Stromal cell of bone marrow (primary cell): ENCODE measurements around the gene THAP3.
"Not testable (repeated sequence)": the region's sequence is repeated elsewhere in the genome, so short reads cannot be mapped to it uniquely, and the experiment has no call there.

ENCODE experiments used
- DNase-seq: peaks from one replicate; pipeline ENCODE4 v3.0.0-alpha.2; 2012; ENCODE audit warnings: low read depth

THAP3 gene

DNA sequence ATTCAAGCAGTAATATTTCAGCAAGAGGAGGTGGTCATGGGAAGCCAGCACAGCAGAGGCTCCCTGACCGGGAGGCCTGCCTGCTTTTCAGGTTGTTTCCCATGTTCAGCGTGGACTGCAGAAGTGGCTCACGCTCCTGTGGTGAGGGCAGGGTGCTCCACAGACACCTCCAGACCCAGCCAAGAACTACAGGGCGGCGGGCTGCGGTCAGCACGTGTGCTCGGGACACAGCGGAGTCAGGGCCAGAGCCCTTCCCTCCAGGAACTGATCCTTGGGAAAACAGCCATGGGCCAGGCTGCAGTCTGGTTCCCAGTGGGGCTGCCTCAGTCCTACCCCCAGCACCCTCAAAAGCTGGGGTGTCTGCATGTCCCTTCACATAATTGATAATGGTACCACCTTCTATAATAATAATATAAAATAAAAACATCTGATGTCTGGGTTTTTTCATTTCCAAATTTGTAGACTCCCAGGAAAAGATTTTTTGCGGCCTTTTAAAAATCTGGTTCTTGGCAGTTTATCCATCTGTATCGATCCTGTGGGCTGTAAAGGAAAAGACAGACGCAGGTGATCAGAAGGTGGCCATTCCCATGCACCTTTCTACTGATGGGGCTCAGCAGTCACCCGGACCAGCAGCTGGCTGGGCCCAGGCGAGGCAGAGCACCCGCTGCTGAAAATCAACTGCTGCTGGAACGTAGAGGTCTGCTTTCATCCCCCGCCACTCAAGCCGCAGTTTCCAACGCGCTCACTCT, 10.7 kb downstream of the THAP3 start:
- no peak for DNase-seq

DNA sequence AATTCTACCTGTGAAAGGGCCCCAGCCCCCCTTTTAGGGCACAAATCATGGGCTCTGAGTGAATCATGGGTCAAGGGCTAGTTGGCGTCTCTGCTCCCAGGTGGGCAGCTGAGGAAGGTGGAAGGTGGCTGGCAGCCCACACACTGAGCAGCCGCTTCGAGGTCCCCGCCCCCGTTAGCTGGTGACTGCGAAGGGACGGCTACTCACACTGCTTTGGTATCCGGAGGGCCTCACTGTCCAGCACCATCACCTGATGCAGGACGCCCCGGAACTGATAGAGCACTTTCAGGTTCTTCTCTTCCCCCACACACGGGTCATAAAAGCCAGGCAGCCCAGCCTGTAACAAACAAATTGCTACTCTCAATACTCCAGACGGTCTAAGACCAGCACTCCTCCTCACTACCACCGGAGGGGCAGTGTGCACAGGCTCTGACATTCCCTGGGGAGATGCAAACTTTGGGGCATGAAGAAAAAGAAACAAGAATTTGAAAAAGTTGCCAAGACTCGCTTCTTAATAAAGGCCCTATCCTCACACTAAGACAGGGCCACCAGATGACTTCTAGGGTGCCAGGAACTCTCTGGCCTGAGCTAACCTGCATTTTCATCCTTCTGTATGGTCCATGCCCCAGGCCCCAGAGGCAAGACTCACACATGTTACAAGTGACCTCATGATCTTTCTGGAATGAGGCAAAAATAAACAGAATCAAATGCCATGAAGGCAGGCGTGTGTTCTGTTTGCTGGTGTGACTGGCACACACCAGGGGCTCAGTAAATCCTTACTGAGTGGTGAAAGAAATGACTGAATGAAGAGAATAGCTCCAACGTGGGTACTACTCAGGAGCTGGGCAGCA, 11.5 kb downstream of the THAP3 start:
- DNase-seq: no peak

DNA sequence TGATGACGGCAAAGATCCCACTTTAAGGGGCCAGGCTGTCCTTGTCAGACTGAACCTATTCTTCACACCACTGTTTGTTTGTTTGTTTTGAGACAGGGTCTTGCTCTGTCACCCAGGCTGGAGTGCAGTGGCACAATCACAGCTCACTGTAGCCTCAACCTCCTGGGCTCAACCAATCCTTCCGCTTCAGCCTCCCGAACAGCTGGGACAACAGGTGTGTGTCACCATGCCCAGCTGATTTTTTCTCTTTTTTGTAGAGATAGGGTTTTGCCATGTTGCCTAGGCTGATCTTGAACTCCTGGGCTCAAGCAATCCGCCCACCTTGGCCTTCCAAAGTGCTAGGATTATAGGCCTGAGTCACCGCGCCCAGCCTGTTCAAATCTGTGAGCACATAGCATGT, 12.1 kb downstream of the THAP3 start:
- DNase-seq: not testable (repeated sequence)

DNA sequence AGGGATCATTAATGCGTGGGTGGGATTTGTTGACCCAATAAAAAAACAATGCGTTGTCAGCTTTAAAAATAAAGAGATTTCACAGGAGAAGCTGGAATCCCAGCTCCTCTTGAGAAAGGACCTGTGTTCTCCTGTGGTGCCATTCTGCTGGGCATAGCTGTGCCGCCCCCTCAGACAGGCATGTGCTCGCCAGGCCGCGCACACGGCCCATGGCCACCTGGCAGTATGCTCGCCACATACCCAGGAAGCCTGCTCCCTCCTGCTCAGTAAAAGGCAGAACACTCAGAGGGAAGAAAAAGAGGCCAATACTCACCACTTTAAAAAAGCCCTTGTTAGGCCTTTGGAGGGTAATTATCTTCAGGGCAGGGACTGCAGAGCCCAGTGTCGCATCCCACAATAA, 13.1 kb downstream of the THAP3 start:
- no peak for DNase-seq

DNA sequence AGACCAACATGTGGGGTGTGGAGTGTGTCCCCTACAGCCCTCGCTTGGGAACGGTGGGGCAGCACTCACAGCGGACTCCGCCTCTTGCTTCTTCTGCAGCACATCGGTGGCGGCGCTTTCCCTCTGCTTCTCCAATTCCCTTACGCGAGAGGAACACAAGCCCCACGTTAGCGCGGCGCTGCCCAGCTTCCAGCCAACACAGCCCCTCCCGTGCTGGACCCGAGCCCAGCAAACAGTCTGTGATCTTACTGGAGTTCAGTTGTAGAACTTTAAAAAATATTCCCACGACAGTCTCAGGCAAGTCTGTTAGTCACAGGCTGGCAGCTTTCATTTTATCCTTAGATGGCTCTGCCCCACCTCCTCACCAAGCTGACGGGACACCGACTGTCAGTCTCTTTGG, 13.6 kb downstream of the THAP3 start:
- peak; percentile 82 for DNase-seq

DNA sequence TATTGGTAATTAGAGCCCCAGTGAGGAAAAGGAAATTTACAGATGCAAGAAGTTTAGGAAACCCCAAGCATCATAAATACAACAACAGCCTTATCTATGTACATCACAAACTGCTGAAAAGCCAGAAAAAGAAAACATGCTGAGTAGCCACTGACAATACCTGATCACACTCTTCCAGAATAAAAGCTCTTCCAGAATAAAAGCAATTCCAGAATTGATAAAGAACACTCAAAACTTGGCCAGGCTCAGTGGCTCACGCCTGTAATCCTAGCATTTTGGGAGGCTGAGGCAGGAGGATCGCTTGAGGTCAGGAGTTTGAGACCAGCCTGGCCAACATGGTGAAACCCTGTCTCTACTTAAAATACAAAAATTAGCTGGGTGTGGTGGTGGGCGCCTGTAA, 16.2 kb downstream of the THAP3 start:
- not testable (repeated sequence) for DNase-seq

DNA sequence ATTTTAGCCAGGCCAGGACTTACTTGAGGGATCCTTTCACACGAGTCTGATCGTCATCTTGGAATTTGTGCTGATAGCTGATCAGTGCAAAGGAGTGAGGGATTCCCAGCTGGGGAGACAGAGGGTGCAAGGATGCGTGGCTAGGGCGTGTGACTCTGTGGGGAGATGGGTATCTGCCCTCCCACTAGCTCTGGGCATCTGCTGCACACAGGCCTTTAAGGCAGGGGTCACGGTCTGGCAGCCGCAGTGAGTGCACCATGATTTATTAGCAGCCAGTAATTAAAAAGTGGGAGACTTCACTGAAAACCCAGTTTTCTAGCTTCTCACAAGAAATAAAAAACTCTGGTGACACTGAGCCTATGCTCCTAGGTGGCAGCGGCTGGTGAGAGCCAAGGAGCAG, 20.4 kb downstream of the THAP3 start:
- DNase-seq: no peak

DNA sequence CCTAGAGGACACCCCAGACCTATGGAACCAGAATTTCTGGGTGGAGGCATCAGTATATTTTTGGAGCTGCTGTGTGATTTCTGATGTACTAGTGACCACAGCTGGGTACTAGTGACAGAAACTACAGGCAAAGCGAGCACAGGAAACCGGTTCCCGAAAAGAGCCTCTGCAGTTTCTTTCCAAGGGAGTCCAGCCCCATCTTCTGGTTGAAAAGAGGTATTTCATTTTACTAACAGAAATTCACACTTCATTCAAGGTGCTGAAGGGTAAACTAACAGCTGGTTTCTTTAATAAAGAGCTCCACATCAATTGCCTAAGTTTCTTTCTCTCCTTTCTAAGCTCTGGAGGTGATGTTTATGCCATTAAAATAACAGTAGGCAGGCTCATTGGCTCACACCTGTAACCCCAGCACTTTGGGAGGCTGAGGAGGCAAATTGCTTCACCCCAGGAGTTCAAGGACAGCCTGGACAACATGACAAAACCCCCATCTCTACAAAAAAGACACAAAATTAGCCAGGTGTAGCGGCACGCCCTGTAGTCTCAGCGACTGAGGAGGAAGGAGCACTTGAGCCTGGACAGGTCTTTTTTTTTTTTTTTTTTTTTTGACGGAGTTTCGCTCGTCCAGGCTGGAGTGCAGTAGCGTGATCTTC, 22.0 kb downstream of the THAP3 start:
- DNase-seq: peak; percentile 45

DNA sequence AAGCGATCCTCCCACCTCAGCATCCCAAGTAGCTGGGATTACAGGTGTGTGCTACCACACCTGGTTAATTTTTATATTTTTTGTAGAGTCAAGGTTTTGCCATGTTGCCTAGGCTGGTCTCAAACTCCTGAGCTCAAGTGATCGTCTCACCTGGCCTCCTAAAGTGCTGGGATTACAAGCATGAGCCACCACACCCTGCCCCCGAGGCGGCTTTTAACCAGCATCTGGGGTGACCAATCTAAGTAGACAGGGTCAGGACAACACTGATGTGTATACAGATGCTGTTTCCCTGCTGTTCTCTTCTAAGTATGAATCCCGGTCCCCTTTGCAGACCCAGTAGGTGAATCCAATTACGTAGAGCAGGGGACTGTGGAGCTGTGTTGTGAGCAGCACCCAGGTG, 23.9 kb downstream of the THAP3 start:
- DNase-seq: no peak

DNA sequence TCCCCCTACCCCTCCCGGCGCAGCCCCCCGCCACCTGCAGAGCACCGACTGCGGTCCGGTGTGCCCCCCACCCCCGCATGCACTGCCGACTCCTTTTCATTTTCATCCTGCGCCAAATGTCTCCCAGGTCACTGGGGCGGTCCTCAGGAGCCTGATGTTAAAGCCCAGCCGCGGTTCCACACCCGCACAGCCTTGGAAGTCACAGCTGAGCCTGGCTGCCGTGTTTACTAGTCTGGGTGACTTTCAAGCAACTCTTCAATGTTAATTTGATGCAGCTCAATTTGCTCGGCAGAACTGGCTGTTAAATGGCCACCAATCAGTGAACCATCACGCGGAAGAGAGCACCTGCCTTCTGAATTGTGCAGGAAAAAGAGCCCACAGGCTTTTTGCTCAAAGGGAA, 27.2 kb downstream of the THAP3 start:
- no peak for DNase-seq

DNA sequence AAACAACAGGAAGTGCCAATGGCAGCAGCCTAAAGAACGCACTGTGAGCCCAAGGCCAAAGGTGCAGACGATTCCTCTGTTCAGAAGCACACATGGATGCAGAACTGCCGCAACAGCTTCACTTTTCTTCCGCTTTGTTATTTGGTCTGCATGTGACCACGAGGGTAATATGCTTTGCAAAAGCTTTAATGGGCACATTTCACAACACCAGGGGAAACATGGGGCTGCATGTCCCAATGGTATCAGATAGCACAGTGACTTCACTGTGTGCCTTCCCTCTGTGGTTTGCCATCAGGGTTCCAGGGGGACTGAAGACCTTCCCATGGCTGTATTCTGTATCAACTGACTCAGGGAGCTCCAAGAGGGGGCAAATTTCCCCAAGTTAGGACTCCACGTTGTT, 28.3 kb downstream of the THAP3 start:
- no peak for DNase-seq

DNA sequence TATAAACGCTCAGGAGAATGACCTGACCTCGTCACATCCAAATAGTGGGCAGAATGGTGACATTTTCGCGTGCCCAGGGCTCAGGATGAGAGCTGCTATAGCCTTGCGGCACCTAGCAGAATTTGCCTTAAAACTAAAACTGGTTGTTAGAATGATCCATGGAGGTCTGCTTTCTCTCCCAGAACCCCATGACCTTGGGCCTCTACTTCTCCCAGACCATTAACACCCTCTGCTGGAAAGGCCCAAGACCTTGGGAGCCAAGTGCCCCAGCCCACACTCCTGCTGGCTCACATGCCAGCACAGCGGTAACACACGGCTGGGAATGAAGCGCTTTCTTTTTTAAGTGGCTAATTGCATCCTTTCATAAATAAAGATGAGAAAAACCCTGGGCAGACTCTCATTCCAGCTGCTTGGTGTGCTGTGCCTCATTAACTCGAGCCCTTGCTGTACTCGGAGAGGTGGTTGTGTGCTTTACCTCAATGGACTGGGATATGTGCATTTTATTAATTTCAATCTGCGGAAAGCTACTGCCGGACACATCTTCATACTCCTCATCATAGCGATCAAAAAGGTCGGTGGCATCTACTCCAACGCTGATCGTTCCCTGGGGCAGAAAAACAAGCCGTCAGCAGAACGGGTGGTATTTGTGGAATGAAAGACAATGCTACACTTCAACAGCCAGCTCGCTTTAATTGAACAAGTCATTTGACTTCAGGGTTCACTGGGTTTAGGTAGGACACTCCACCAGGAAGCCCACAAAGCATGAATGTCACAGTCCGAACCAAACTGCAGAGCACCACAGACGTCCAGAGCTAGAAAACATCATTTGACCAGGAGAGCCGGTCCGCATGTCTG, 29.0 kb downstream of the THAP3 start:
- DNase-seq: no peak

DNA sequence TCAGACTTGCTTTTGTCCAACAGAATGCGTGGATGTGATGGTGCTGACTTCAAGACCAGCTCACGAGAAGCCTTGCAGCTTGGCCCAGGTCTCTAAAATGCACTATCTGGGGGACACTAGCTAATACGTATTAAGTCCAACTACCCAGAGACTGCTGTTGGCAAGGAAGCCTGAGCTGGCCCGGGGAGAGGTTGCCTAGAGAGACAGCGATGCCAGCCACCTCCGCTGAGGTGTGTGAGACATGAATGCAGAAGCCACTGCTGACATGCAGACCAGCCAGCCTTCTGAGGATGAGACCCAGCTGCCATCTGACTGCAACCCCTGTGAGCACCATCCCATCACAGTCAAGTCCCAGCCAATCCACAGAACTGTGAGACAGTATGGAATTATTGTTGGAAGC, 32.5 kb downstream of the THAP3 start:
- DNase-seq: no peak

DNA sequence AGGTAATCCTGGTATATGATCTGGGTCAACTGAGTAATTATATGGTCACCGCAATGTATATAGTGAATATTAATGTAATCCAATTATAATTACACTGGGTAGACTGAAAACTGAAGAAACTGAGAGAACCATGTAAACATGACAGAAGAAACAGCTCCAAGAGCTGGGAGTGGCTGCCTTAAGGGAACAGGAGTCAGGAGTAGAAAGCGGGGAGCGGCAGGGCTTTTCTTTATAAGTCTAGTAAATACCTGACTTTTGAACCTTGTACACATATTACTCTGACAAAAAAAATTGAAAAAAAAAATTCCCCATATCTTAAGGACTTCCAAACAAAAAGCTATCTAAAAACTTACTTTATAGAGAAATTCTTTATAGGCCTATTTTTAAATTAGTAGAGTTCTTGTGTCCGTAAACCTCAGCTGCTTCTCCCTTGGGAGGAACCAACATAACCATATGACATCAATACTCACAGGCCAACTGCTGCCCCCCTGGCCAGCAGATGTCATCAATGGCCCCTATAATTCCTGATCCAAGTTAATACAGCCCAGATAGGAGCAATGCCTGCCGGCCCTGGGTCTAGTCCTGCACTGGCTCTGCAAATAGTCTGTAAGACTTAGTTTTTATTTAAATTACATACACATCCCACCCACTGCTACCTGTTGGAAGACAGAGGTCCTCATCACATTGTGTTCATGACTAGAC, 33.8 kb downstream of the THAP3 start:
- DNase-seq: no peak

DNA sequence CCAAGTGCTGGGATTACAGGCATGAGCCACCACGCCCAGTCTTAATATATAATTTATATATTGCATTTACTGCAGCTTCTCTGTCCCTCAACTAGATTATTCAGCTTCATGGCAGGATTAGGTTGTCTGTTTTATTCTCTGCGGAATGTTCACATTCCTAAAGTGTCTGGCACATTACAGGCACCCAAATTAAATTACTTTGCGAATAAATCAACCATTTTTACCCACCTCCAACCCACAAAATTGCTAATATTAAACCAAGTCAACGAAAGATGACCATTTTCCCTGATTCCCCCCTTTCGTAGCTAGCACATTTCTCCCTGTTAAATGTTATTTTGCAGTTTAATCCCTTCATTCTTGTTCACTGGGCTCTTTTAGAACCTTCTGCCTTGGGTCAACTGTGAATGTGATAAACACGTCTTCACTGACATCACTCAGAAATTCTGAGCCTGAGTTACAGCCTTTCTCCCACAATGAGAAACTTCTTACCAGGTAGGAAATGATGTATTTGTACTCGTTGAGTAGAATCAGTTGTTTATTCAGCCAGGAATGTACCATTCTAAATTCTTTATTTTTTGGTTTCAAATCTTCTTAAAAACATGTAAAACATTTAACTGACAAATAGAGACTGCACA, 35.9 kb downstream of the THAP3 start:
- no peak for DNase-seq

DNA sequence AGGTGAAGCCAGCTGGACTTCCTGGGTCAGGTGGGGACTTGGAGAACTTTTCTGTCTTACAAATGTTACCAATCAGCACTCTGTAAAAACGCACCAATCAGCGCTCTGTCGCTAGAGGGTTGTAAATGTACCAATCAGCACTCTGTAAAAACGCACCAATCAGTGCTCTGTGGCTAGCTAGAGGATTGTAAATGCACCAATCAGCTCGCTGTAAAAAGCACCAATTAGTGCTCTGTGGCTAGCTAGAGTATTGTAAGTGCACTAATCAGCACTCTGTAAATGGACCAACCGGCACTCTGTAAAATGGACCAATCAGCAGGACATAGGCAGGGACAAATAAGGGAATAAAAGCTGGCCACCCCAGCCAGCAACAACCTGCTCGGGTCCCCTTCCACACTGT, 37.8 kb downstream of the THAP3 start:
- DNase-seq: not testable (repeated sequence)

DNA sequence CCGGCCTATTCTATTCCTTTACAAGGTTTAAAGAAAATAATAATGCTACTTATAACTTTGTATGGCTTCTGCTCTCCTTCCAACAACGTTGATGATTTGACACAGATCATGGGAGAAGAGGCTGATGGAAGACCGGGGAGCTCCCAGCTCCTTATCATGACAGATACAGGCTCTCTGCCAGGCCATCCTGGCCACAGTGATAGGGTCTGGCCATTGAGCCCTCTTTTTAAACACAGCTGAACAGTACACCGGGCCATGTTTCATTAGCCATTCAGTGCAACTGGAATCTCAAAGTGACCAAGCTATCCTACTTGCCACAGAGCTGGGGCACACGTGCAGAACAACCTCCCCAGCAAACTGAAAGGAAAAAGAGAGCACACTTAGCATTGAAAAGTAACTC, 42.0 kb downstream of the THAP3 start:
- no peak for DNase-seq

DNA sequence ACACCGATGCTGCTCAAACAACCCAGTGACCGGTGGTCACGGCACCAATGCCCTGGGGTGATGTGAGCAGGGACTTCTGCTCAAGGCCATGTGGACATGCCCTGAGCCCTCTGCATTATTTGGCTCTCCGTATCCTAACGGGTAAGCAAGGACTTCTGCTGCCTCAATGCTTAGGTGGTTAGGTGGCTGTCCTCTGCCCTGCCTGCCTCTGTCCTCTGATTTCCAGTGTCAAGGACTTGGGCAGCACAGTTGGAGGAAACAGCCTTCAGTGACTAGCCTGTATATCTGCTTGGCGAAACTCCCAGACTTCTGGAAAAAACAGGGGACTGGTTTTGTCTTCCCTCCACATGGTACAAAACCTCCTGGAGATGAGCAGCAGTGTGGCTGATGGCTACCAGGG, 42.5 kb downstream of the THAP3 start:
- DNase-seq: no peak

DNA sequence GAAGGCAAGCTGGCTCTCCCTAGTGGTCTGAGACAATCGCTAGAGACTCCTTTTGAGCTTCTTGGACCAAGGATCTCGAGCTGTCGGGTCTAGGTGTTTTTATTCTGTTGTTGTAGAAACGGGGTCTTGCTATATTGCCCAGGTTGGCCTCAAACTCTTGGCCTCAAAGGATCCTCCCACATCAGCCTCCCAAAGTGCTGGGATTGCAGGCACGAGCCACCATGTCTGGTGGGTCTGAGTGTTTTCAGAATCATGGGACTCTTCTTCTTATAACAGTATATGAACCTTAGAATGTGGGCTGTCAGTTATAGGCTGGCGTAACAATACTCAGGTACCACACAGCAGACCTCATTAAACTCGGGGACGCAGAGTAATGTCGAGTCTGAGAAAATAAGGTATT, 43.8 kb downstream of the THAP3 start:
- no peak for DNase-seq

DNA sequence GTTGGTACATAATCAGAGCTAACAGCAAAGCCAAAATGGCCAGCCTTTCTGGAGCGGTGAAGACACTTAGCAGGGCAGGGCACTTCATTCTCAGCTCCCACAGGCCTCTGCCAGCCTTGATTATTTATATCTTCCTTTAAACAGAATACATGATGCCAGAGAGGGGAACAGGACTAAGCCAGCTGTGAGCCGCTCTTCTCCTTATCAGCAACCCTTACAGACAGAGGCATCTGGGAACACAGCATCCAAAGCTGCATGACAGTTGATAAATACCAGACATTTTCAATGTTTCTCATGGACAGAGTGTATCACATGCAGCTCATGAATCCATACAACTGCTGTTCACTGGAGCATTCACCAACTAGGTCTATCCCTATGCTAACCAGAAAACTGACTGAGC, 47.9 kb downstream of the THAP3 start:
- no peak for DNase-seq

DNA sequence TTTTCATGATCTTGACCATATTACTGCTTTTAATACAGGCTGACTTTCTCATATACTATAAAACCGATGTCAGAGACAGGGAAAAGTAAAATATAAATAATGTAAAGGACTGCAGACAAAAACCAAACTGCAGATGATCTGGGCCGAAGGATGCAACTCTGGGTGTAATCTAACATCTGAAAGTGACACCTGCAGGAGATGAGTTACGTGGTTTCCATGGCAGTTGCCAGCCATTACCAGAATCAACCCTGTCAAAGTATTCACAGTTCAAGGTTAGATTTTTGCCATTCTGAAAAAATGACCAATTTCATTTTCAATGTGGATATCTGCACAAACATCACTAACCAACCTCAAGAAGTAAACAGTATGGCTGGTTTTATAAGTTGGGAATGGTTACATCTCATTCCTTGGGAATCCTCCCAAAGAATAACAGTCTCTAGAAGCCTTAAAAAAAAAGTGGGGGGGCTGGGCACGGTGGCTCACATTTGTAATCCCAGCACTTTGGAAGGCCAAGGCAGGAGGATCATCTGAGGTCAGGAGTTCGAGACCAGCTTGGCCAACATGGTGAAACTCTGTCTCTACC, 49.2 kb downstream of the THAP3 start:
- no peak for DNase-seq
